BJ (cell line): ENCODE data around the gene LGR5. TPM values are rescaled to one million over a fixed set of nuclear protein-coding genes. Genes with fewer than 3 reads are reported as not detected.
"Not testable (repeated sequence)": the region's sequence is repeated elsewhere in the genome, so short reads cannot be mapped to it uniquely, and the experiment has no call there.

Experiments
- CTCF ChIA-PET: fragments of 350-600 bp; formaldehyde crosslinking; extraction: SDS; loops from one replicate; lab custom pipeline; 2021; ENCODE audit warnings: antibody characterized with exemption, inconsistent platforms; lab: Yijun Ruan, JAX
- POLR2A ChIA-PET: fragments of 300-600 bp; sonication (Branson Sonifier 250); formaldehyde crosslinking; extraction: SDS; loops from one replicate; lab custom pipeline; 2021; ENCODE audit warnings: antibody characterized with exemption; lab: Charles Lee
- DNase-seq: peaks from one replicate; pipeline ENCODE4 v3.0.0-alpha.2; 2011; ENCODE audit warnings: low read depth
- H3K27me3 ChIP-seq: 2 replicates; pipeline ENCODE4 v1.6.0; 2011; ENCODE audit warnings: low read length; ENCODE audit not compliant: control insufficient read depth, insufficient read depth
- H3K36me3 ChIP-seq: 2 replicates; pipeline ENCODE4 v1.5.1; 2011; ENCODE audit warnings: low read length; ENCODE audit not compliant: control insufficient read depth, insufficient read depth
- H3K4me3 ChIP-seq: 2 replicates; pipeline ENCODE4 v1.5.1; 2011; ENCODE audit warnings: low read depth, mild to moderate bottlenecking, control low read depth, low read length
- polyA plus RNA-seq: library from polyadenylated mRNA; depleted of rRNA; stranded (reverse); fragments of >200 nt; gene quantifications from 2 replicates; pipeline ENCODE4 v1.2.3, GENCODE V29; 2011
- TF ChIP-seq, protein P1 (sequence below): IDR thresholded peaks from 2 replicates; pipeline ENCODE4 v1.5.1; 2011; ENCODE audit warnings: low read depth, mild to moderate bottlenecking, control low read depth, inconsistent platforms, low read length, moderate library complexity; ENCODE audit not compliant: insufficient read depth

LGR5 gene
- polyA plus RNA-seq, 1 experiment, result 0.23 TPM

- no peak for DNase-seq
- POLR2A ChIA-PET, result no interaction called here
Observed at GRCh38 chr12:71484272-71484905, 44.8 kb downstream of the LGR5 start.

DNA sequence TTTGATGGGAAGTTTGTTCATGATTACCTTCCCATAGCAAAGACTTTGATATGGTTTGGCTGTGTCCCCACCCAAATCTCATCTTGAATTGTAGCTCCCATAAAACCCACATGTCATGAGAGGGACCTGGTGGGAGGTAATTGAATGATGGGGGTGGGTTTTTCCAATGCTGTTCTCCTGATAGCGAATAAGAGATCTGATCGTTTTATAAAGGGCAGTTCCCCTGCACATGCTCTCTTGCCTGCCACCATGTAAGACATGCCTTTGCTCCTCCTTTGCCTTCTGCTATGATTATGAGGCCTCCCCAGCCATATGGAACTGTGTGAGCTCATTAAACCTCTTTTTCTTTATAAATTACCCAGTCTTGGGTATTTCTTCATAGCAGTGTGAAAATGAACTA, 51.2 kb downstream of the LGR5 start:
- not testable (repeated sequence) for H3K36me3 ChIP-seq

More at GRCh38 chr12:71484272-71484905, 44.8 kb downstream of the LGR5 start:
- TF ChIP-seq, protein P1, sequence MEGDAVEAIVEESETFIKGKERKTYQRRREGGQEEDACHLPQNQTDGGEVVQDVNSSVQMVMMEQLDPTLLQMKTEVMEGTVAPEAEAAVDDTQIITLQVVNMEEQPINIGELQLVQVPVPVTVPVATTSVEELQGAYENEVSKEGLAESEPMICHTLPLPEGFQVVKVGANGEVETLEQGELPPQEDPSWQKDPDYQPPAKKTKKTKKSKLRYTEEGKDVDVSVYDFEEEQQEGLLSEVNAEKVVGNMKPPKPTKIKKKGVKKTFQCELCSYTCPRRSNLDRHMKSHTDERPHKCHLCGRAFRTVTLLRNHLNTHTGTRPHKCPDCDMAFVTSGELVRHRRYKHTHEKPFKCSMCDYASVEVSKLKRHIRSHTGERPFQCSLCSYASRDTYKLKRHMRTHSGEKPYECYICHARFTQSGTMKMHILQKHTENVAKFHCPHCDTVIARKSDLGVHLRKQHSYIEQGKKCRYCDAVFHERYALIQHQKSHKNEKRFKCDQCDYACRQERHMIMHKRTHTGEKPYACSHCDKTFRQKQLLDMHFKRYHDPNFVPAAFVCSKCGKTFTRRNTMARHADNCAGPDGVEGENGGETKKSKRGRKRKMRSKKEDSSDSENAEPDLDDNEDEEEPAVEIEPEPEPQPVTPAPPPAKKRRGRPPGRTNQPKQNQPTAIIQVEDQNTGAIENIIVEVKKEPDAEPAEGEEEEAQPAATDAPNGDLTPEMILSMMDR, result no peak
- H3K4me3 ChIP-seq, result no peak overlapping the region
- H3K27me3 ChIP-seq, result 0 out of 2 replicates have a peak, but pooled peaks cover 2% of the 10 kb centered on the region
- no peaks in the 10 kb centered on the region for H3K36me3 ChIP-seq
- CTCF ChIA-PET, result interaction anchor here (0.6 to 1.5 kb wide), 3 partner anchors 67 to 203 kb away, joined by 3 to 5 read pairs (median 3); no protein-coding TSS in a partner anchor

GRCh38 chr12:71492604-71493003, 53.0 kb downstream of the LGR5 start:
- H3K36me3 ChIP-seq, result no peaks in the 10 kb centered on the region
- no peaks in the 10 kb centered on the region for H3K27me3 ChIP-seq
- TF ChIP-seq, protein P1, result no peak
- no peak for DNase-seq
- ChIA-PET POLR2A (no interaction called here), CTCF (no interaction called here)
- no peak overlapping the region for H3K4me3 ChIP-seq

More for the DNA sequence above, 51.2 kb downstream of the LGR5 start:
- CTCF ChIA-PET, POLR2A ChIA-PET, H3K27me3 ChIP-seq, H3K4me3 ChIP-seq, DNase-seq: not testable (repeated sequence)

GRCh38 chr12:71499834-71500233, 60.2 kb downstream of the LGR5 start:
- no peak for DNase-seq
- H3K36me3 ChIP-seq, result no peaks in the 10 kb centered on the region
- no peaks in the 10 kb centered on the region for H3K27me3 ChIP-seq
- no peak overlapping the region for H3K4me3 ChIP-seq
- TF ChIP-seq, protein P1, result no peak
- ChIA-PET CTCF (interaction anchor here (0.7 kb wide), 1 partner anchor 51 kb away, joined by 3 read pairs; no protein-coding TSS in a partner anchor), POLR2A (no interaction called here)

DNA sequence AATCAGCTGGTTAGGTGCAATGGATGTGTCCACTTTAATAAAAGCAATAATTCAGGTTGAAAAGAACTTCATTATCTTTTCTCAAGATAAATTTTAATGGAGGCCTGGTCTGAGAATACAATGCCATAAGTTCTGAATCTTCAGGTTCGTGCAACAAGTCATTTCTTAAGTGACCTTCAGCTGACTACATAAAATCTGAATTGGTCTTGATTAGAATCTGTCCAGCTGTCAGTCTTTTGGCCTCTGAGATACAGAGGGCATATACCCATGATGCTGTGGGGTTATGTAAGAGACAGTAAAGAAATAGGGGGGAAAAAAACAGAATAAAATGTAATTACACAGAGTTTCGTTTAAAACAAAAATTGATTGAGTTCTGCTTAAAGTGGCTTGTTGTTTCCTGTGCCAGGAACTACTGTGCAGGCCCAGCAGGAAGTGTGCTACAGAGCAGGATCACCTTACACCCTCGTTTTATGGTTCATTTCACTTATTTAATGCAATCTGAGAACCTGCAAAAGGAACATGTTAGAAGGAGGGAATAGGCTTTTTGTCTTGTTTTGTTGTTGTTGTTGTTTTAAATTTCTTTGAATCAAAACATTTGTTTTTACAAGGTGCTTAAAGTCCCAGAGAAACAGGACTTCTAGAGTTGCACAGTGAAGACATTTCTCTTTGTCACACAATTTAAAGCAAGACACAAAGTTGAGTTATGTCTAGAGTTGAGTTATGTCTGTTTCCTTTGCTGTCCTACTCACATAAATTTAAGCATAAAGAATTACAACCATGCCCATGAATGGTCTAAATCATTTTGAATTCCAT, 64.2 kb downstream of the LGR5 start:
- TF ChIP-seq, protein P1, result no peak
- CTCF ChIA-PET, result no interaction called here
- Histone ChIP-seq H3K27me3 (no peaks in the 10 kb centered on the region), H3K36me3 (no peaks in the 10 kb centered on the region), H3K4me3 (no peak overlapping the region)
- DNase-seq, result no peak
- POLR2A ChIA-PET, result no interaction called here
